Dermis microvascular lymphatic vessel endothelial cell (primary cell): ENCODE data around the gene SULT2B1. TPM values are rescaled to one million over a fixed set of nuclear protein-coding genes. Genes with fewer than 3 reads are reported as not detected.
A peak's percentile ranks its signal among the peaks of the same experiment; 100 is the strongest.

Source experiments
- DNase-seq, 2 donors: peaks; one replicate each; pipeline versions ENCODE4 v3.0.0 to v3.0.0-alpha.2; 2010; ENCODE audit warnings: low read depth in 2 of 2
- total RNA-seq: library from RNA; depleted of rRNA; stranded (reverse); fragments of >200 nt; gene quantifications from 2 replicates; pipeline ENCODE4 v1.2.1, GENCODE V29; 2014

Gene SULT2B1
- total RNA-seq, 1 donor from 2014 or later: 0.13 TPM

DNA sequence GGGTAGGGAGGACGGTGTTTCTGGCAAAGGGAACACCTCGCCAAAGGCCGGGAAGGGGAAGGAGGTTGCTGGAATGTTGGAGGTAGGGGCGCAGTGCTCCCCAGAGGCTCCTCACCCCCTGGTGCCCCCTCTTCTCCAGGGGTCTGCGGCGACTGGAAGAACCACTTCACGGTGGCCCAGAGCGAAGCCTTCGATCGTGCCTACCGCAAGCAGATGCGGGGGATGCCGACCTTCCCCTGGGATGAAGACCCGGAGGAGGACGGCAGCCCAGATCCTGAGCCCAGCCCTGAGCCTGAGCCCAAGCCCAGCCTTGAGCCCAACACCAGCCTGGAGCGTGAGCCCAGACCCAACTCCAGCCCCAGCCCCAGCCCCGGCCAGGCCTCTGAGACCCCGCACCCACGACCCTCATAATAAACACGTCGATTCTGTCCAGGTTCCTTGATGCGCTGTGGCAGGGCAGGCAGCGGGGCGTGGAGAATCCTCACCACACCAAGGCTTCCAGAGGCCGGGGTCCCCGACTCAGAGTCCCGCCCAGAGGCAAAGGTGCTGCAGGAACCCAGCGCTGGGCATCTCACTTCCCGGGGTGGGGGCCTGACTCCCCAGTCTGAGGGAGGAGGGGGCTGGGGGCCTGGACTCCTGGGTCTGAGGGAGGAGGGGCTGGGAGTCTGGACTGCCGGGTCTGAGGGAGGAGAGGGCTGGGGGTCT is 47.2 kb downstream of the SULT2B1 start:
- DNase-seq: no peak

DNA sequence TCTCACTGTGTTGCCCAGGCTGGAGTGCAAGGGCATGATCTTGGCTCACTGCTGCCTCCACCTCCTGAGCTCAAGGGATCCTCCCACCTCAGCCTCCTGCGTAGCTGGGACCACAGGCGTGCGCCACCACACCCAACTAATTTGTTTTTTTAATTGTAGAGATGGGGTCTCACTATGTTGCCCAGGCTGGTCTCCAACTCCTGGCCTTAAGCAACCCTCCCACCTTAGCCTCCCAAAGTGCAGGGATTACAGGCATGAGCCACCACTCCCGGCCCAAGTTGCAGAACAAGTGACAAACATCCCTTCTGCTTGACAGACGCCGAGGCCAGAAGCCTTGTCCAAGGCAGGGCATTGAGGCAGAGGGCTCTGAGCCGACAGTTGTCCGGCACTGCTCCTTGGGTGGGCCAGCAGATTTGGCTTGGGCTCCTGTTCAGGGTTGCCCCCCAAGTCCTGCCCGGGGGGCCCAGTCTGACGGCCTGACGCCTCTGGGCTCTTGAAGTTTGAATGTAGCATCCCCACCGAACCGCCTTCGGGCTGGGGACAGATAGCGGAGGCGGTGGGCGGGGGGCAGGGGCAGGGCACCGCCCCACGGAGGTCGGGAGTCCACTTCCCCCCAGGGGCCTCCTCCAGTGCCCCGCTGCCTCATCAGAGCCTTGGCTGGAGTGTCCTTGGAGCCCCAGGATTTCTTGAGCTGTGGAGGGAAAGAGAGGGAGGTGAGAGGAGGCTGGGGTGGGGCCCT is 48.9 kb downstream of the SULT2B1 start:
- no peak for DNase-seq

DNA sequence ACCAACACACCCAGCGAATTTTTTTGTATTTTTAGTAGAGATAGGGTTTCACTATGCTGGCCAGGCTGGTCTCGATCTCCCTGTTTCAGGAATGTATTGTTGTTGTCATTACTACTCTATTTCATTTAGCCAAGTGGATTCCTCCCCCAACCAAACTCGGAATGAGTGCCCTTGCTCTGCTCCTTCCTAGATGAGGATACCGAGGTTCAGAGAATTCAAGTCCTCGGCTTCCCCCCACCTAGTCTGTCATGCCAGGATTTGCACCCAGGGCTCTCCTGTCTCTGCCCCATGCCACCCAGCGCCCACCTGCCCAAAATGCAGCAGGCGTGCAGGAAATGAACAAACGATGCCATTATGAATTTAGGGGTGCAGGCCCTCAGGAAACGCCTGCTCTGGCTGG is 51.0 kb downstream of the SULT2B1 start:
- no peak for DNase-seq

DNA sequence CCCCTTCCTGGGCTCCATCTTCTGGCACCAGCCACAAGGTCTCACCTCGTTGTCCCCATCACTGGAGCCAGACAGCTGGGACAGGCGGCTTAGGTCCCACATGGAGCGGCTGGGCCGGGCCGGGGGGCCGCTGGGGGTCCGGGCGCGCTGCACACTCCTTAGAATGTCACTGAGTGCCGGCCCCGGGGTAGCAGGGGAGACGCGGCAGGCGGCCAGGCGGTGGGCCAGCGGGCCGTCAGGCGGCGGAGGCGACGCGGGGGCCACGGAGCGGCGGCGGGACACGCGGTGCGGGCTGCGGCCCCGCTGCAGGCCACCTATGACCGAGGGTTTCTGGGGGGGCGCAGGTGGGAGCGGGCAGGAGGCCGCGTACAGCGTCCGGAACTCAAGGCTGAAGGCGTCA is 51.5 kb downstream of the SULT2B1 start:
- DNase-seq: no peak

DNA sequence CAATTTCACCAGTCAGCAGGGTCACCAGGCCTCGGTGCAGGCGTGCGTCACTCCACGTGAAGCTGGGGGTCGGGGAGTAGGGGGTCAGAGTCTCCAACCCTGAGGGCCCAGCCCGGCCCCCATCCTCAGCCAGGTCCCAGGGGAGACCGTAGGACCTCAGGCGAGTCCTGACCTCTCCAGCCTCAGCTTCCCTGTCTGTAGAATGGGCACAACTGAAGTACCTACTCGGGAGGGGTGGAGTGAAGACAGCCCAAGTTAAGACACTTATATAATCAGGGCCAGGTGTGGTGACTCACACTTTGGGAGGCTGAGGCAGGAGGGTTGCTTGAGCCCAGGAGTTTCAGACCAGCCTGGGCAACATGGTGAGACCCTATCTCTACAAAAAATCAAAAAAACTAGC is 51.9 kb downstream of the SULT2B1 start:
- DNase-seq: no peak

DNA sequence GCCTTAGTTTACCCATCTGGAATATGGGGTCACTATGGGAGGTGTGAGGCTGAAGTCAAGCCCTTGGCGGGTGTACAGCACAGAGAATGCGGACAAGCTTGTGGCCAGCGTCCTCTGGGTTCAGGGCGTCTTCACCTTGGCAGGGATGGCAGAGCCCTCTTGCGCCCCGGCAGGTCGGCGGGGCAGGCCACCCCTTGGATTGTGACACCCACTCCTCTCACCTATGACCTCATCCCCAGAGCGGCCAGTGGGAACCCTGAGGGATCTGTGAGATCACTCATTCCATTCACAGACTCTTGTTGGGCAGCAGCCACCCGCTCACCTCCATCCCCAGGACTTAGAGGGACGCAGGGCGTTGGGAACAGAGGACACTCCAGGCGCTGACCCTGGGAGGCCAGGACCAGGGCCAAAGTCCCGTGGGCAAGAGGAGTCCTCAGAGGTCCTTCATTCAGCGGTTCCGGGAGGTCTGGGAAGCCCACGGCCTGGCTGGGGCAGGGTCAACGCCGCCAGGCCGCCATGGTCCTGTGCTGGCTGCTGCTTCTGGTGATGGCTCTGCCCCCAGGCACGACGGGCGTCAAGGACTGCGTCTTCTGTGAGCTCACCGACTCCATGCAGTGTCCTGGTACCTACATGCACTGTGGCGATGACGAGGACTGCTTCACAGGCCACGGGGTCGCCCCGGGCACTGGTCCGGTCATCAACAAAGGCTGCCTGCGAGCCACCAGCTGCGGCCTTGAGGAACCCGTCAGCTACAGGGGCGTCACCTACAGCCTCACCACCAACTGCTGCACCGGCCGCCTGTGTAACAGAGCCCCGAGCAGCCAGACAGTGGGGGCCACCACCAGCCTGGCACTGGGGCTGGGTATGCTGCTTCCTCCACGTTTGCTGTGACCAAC is 54.7 kb downstream of the SULT2B1 start, which contains the start of gene SPACA4:
SPACA4 (plus strand) TSS at position 280 of the 896 bp plus-strand sequence; CDS start at position 517, 237 bp downstream.
- DNase-seq: no peak

DNA sequence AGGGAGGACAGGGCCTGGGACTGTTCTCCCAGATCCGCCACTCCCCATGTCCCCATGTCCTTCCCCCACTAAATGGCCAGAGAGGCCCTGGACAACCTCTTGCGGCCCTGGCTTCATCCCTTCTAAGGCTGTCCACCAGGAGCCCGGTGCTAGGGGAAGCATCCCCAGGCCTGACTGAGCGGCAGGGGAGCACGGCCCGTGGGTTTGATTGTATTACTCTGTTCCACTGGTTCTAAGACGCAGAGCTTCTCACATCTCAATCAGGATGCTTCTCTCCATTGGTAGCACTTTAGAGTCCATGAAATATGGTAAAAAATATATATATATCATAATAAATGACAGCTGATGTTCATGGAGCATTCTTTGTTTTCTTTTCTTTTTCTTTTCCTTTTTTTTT is 55.4 kb downstream of the SULT2B1 start:
- DNase-seq: no peak

DNA sequence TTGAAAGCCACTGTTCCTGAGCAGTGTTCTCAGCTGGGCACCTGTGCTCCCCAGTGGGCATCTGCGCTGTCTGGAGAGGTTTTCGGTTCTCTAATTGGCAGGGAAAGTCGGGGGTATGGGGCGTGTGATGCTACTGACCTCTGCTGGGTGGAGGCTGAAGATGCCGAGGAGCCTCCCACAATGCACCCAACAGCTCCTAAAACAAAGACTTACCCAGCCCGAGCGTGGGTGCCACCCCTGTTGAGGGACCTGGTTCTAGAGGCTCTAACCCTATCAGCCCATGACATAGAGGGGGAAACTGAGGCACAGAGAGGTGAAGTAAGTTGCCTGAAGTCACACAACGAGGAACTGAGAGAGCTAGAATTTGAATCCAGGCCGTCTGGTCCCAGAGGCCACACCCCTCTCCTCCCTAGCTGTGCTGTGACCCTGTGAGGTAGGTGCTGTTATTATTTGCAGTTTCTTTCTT is 56.9 kb downstream of the SULT2B1 start:
- DNase-seq: peak in 1 of 2 donors; percentile 42

DNA sequence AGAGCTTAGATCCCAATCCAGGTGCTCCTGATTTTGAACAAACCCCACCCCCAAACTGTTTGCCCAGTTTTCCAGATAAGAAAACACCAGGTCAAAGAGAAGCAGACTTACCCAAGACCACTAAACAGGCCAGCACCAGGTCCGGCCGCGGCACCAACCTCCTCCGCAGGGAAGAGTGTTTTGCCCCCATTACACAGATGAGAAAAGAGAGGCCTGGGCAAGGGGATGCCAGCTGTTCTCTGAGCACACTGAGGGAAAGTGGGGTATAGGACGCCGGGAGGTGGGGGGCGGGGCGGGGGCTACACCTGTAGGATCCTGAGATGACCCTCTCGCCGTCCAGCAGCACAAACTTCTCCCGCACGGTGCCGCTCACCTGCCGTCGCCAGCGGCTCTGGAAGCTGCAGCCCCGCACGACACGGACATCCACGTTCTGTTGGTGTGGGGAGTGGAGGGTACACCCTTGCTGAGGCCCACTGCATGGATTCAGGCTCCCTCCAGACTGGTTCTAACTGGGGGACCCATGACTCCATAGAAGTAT is 57.7 kb downstream of the SULT2B1 start:
- no peak for DNase-seq

DNA sequence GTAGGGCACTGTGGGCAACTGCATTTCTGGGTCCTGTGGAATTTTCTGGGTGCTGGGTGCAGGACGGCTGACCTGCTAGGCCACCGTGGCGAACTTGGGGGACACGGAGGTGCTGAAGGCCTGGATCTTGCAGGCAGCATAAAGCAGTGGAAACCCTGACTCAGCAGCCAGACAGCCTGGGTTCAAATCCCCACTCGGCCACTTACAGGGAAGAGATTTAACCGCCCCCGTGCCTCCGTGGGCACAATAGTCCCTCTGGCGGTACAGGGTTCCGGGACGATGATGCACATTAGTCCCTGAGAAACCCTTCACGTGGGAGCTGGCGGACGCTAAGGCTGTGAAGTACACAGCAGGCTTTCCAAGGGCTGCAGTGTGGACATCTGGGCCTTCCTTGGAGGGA is 59.9 kb downstream of the SULT2B1 start:
- DNase-seq: no peak

DNA sequence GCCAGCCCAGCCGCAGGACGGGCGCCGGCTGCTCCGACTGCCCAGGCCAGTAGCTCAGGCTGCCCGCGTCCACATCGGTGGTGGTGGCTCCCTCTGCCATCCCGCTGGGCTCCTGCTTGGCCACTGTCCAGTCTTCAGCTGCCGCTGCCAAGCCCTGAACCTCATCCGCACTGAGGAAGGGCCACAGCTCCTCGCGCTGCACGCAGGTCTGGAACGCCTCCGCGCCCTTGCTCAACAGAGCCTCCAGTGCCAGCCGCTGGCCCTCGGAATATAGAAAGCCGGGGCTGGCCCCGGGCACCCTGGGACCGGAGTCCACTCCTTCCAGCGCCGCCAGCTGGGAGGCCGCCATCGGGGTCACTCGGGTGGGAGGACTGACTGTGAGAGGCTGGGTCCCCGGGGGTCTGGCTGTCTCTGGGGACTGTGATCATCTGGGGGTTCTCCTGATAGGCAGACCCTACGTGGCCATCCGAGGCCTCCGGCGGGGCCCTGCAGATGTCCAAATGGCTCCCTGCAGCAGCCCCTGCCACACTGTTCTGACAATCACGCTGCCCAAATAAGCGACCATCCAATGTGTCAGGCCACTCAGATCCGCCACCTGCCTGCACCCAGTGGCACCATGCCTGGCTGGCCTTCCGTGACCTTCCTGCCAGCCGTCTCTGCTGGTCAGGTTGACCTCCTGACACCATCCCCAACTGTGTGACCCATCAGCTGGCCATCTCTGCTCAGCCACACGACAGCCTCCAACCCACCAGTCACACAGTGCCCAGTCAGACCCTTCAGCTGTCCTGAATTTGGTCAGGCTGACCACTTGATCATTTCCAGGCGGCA is 61.3 kb downstream of the SULT2B1 start:
- no peak for DNase-seq

DNA sequence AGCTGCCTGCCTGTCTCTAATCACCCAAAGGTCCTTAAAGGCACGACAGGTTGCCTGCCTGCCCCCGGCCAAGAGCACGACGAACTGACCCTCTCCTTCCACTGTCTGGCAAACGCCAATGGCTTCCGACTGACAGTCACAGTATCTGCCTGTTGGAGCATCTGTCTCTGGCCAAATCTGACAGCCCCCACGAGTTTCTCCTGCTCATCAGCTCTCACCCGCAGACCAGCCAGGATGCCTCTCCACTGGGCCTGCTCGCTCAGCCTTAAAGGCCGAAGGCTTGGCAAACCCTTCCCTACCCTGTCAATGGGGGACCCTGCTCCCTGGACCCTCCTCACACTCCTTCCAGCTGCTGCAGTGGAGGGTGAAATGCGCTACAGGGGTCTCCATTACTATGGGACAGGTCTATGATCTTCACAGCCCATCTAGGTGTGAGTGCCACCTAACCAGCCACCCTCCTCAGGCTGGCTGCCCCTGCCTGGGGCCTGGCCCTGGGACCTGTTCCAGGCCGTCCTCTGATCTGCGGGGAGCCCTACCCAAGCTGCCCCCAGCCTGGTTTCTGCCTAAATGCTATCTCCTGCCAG is 62.0 kb downstream of the SULT2B1 start:
- DNase-seq: no peak

DNA sequence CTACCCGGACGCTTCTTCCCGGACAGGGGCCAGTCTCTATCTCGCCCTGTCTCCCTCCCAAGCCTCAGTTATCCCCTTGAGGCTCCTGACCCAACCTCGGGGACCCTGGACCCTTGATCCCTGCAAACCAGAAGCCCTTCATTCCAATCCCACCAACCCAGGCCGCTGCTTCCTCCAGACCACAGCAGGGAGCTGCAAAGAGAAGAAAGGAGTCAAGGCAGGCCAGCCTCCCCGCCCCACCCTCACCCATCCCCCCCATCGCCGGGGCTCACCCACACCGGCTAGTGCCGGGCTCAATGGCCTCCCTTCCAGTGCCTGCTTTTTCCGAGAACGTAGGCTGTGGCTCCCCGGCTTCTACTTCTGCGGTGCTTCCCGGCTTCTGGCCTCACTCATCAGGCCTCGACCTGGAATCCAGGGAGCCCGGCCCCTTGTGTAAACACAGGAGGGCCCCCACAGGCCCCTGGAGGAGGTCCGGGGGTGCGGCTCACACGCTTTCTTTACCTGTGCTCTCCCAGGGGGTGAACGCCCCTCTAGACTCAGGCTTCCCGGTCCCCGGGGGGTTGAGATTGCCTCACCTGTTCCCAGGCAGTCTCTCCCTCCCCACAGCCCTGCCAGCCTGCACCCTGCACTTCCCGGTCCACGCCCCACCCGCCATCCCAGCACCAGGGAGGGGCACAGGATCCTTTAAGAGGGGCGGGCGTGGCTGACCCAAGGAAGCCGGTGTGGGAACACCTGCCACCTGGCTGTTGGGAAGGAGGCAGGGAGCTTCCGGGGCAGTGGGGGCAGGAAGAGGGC is 62.7 kb downstream of the SULT2B1 start, which contains the start of gene FAM83E:
FAM83E (minus strand) TSS at position 641 of the 795 bp plus-strand sequence. CDS start 1,704 bp downstream, outside the sequence.
- DNase-seq: no peak

DNA sequence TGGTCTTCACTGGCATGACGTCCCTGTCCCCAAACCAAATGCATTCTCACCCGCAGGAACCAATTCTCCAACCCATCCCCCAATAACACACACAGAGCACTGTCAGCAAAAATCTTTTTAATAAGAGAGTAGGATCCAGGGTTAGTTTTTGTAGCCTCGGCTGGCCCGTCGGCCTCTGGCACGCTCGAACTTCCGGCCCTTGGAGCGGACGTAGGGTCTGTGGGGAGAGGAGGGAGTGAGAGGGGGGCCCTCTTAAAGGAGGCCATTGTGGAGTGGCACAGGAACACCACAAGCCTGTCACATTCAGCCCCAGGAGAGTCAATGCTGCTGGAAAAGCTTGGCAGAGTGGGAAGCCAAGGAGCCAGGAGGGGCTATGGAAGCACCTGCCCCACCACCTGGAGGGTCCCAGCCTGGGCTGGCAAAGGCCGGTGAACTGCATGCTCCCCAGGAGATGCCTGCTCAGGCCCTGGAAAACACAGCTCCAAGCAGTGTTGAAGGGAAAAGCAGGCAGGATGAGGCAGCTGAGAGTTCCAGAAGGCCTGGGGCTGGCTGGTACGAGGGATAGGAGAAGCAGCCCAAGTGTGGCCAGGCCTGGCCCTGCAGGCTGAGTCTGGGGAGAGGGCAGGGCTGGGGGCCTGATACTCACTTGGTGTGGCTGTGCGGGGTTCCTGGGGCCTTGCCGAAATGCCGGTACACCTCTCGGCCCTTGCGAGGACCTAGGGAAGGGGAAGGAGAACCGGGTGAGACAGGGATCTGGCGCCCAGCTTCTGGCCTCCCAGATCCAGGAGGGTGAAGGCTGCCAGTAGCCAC is 63.5 kb downstream of the SULT2B1 start:
- no peak for DNase-seq

DNA sequence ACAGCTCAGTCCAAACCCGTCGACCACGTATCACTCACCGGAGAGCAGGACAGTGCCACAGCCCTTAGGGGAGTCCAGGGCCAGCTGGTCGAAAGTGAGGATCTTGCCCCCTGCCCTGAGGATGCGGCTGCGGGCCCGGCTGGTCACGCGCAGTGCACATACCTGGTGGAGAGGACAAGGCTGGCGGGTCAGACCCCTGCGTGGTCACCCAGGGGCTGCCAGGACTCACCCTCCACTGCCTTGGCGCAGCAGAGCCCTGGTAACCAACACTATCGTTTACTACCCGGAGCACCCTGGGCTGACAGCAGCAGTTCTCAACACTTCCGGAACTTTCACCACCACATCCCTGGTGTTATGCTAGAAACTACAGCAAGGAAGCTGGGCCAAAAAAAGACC is 64.1 kb downstream of the SULT2B1 start:
- DNase-seq: no peak

DNA sequence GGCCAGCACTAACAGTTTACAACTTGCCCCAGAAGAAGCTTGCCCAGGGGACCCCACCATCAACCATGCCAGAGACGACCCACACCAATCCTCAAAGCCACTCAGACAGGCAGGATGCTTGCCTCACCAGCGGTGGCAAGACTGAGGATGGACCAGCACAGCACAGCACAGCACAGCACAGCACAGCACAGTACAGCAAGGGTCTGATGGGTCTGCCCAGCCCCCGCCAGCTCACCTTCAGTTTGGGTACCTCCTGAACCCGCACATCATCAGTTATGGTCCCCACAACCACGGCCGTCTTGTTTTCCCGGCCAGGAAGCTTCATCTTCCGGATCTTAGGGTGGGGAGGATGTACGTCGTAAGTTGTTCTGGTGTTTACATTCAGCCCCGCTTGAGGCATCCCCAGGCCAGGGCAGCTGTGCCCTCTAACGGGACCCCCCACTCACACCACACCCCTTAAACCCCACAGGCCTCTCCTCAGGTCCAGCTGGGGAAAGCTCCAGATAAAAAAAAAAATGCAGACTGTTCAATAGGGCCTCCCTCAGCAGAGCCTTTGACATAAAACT is 64.6 kb downstream of the SULT2B1 start:
- DNase-seq: no peak

DNA sequence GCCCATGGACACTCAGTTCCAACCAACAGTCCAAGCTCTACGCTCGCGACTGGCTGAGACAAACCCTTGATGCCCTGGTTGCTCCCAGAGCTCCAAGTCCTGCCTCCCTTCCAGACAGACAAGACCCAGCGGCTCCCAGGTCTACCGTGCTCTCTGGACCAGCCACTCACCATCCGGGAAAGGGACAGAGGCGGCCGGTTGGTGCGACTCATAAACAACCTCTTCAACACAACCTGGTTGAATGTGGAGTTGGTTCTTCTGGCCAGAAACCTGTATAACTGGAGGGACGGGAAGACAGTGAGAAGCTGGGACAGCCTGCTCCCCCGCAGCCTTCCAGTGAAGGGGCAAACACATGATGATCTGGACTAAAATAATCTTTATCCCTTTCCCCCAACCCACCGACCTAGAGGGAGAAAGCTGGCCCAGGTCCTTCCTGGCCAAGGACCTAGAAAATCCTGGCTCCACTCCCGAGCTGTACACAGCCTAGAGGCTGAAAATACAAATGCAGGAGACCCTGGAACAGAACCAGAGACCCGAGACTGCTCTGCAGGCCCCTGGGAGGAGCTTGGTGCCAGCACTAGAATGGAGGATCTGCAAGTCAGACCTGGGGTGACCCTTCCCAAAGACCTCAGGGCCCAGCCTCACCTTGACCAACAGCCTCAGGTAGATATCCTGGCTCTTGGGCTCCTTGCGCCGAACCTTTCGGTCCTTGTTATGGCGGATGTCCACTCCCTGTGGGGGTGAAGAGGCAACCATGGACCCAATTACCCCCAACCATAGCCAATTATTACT is 65.4 kb downstream of the SULT2B1 start:
- DNase-seq: no peak
